ENCODE measurements around the gene GAGE13.

DNA sequence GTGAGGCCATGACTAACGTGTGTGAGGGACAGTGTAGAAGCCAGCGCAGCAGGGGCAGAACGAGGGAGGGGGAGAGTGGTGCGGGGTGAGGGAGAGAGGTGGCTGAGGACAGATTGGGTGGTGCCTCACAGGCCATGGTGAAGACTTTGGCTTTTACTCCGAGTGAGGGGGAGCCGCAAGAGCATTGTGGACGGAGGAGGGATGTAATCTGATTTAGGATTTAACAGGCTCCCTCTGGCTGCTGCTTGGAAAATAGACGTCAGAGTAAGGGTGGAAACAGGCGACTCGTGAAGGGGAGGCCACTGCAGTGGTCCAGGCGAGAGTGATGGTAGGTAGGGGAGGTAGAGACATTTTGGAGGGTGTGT is 48.8 kb upstream of the GAGE13 start:
- TF ChIP-seq, protein P1, sequence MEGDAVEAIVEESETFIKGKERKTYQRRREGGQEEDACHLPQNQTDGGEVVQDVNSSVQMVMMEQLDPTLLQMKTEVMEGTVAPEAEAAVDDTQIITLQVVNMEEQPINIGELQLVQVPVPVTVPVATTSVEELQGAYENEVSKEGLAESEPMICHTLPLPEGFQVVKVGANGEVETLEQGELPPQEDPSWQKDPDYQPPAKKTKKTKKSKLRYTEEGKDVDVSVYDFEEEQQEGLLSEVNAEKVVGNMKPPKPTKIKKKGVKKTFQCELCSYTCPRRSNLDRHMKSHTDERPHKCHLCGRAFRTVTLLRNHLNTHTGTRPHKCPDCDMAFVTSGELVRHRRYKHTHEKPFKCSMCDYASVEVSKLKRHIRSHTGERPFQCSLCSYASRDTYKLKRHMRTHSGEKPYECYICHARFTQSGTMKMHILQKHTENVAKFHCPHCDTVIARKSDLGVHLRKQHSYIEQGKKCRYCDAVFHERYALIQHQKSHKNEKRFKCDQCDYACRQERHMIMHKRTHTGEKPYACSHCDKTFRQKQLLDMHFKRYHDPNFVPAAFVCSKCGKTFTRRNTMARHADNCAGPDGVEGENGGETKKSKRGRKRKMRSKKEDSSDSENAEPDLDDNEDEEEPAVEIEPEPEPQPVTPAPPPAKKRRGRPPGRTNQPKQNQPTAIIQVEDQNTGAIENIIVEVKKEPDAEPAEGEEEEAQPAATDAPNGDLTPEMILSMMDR (IDR thresholded peaks at IDR 0.05; ENCODE audit: extremely low read depth in 1 of 2, insufficient read depth in 1 of 2, low read depth in 1 of 2, low read length in 2 of 2), result peak in 1 of 2 donors; percentile 4
- no peak for TF ChIP-seq EZH2 (IDR thresholded peaks at IDR 0.05; ENCODE audit: borderline replicate concordance, low read depth, low read length, severe bottlenecking)
- TF ChIP-seq MYC (IDR thresholded peaks at IDR 0.05; ENCODE audit: low read depth, low read length), result no peak
- no peak for TF ChIP-seq POLR2A (IDR thresholded peaks at IDR 0.05; ENCODE audit: low read depth, low read length)
- no peak for TF ChIP-seq POLR2AphosphoS5 (IDR thresholded peaks at IDR 0.05; ENCODE audit: insufficient read depth, low read depth, low read length)
- TF ChIP-seq, protein P2, sequence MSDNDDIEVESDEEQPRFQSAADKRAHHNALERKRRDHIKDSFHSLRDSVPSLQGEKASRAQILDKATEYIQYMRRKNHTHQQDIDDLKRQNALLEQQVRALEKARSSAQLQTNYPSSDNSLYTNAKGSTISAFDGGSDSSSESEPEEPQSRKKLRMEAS (IDR thresholded peaks at IDR 0.05; ENCODE audit: insufficient read depth, insufficient read length), result no peak
